Right renal pelvis (tissue), 4 donors: ENCODE data around the gene POMC. TPM values are rescaled to one million over a fixed set of nuclear protein-coding genes. Genes with fewer than 3 reads are reported as not detected.
"Not testable (repeated sequence)": the region's sequence is repeated elsewhere in the genome, so short reads cannot be mapped to it uniquely, and the experiment has no call there.

Source experiments
- DNase-seq, 4 donors: peaks; one replicate each; pipeline ENCODE4 v3.0.0-alpha.2; 2013; ENCODE audit warnings: low read depth in 4 of 4, low spot score in 3 of 4, missing footprints in 1 of 4
- polyA plus RNA-seq, 4 donors: library from polyadenylated mRNA; unstranded; fragments of 120-200 nt; gene quantifications; one replicate each; pipeline ENCODE4 v1.2.1, GENCODE V29; 2013; ENCODE audit not compliant: insufficient read length in 4 of 4

Gene POMC
- polyA plus RNA-seq = 10 to 100 TPM in 1 of 4 donors, 1 to 10 TPM in 3; 4.9 to 11.9 (median 7.7) TPM

GRCh38 chr2:25168256-25169072, at the start of gene POMC:
Gene POMC, minus strand, starts transcription at chr2:25168580. Its CDS starts 3,808 bp downstream, at chr2:25164772.
- peak in 1 of 4 donors; percentile 30 for DNase-seq

GRCh38 chr2:25218100-25218499, 49.7 kb upstream of the POMC start:
- DNase-seq = no peak

- peak in 3 of 4 donors; percentile 57 to 65 (median 61) for DNase-seq
Observed at GRCh38 chr2:25215948-25216679, 47.7 kb upstream of the POMC start.

- DNase-seq = no peak
Observed at GRCh38 chr2:25215232-25215631, 46.9 kb upstream of the POMC start.

- no peak for DNase-seq
Observed at GRCh38 chr2:25213229-25213628, 44.8 kb upstream of the POMC start.

GRCh38 chr2:25210923-25211322, 42.5 kb upstream of the POMC start:
- not testable (repeated sequence) for DNase-seq

GRCh38 chr2:25207078-25207545, 38.7 kb upstream of the POMC start:
- no peak for DNase-seq

- DNase-seq = no peak
Observed at GRCh38 chr2:25204190-25204838, 35.9 kb upstream of the POMC start.

- no peak for DNase-seq
Observed at GRCh38 chr2:25202275-25202674, 33.9 kb upstream of the POMC start.

- no peak for DNase-seq
Observed at GRCh38 chr2:25201794-25202193, 33.4 kb upstream of the POMC start.

GRCh38 chr2:25201265-25201664, 32.9 kb upstream of the POMC start:
- no peak for DNase-seq

- DNase-seq = no peak
Observed at GRCh38 chr2:25198576-25198975, 30.2 kb upstream of the POMC start.

- no peak for DNase-seq
Observed at GRCh38 chr2:25198209-25198525, 29.8 kb upstream of the POMC start.

- DNase-seq = no peak
Observed at GRCh38 chr2:25197336-25198208, 29.2 kb upstream of the POMC start.

- DNase-seq = no peak
Observed at GRCh38 chr2:25194576-25195122, 26.3 kb upstream of the POMC start.

- DNase-seq = no peak
Observed at GRCh38 chr2:25190536-25190935, 22.2 kb upstream of the POMC start.

GRCh38 chr2:25188405-25188804, 20.0 kb upstream of the POMC start:
- DNase-seq = no peak

- DNase-seq = no peak
Observed at GRCh38 chr2:25187729-25188350, 19.5 kb upstream of the POMC start.

GRCh38 chr2:25184254-25184653, 15.9 kb upstream of the POMC start:
- DNase-seq = no peak

- no peak for DNase-seq
Observed at GRCh38 chr2:25178976-25179375, 10.6 kb upstream of the POMC start.
